Central memory CD8-positive, alpha-beta T cell (primary cell): ENCODE measurements around the gene SPACA9.

Experiments used
- ATAC-seq: fragments of 150-1000 bp; cut with Tn5 transposase; replicated peaks from 2 replicates; pipeline ENCODE4 v1.10.0; 2022; ENCODE audit warnings: mild to moderate bottlenecking, moderate FRiP score, moderate number of reproducible peaks; ENCODE audit not compliant: poor library complexity, severe bottlenecking; ENCODE audit errors: extremely low read depth
- DNase-seq, 2 donors: peaks; one replicate each; pipeline ENCODE4 v3.0.0; 2021; ENCODE audit warnings: low spot score in 2 of 2
- H3K27ac Mint-ChIP-seq: one replicate; pipeline ENCODE4 v1.8.0; 2022; ENCODE audit warnings: low read depth, mild to moderate bottlenecking, moderate library complexity, mixed read lengths
- H3K27me3 Mint-ChIP-seq: one replicate; pipeline ENCODE4 v1.8.0; 2022; ENCODE audit warnings: mixed read lengths
- H3K36me3 Mint-ChIP-seq: one replicate; pipeline ENCODE4 v1.8.0; 2022; ENCODE audit warnings: mild to moderate bottlenecking, moderate library complexity, mixed read lengths; ENCODE audit not compliant: insufficient read depth
- H3K4me1 Mint-ChIP-seq: one replicate; pipeline ENCODE4 v1.8.0; 2022; ENCODE audit warnings: mixed read lengths
- H3K4me3 Mint-ChIP-seq: one replicate; pipeline ENCODE4 v1.8.0; 2022; ENCODE audit warnings: mild to moderate bottlenecking, moderate library complexity, mixed read lengths
- H3K9me3 Mint-ChIP-seq: one replicate; pipeline ENCODE4 v1.8.0; 2022; ENCODE audit warnings: mixed read lengths

Gene SPACA9

DNA sequence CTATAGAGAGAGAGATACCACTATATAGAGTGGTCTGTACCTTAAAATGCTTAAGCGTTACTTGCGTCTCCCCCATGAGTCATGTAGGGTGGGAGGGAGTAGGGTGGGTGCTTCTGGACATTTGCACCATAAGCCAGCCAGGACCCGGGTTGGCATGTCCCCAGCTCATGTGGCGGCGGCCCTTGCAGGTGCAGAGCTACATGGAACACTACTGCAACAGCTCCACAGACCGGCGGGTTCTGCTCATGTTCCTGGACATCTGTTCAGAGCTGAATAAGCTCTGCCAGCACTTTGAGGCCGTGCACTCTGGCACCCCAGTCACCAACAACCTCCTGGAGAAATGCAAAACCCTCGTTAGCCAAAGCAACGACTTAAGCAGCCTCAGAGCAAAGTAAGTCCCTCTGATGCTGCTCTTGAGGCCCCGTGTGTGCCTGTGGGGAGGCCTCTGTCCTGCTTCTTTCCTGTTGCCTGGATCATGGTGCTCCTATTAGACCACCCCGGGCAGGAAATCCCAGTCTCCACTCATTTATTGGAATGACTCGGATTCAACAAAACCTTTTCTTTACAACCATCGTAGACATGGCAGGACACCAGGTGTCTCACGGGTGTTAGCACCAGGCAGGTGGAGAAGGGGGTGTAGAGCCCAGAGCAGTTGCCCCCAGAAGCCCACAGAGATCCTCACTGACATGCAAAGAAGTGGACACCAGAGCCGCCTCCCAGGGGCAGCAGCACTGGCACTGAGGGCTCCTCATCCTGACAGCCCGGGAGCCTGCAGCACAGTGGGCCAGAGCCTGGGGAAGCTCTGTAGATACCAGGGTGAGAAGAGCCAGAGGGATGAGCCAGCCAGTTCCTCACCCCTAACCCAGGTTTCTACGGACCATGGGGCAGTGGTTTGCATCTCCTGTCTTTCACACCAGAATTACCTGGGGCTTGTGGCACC lies 8.8 kb downstream of the SPACA9 start:
- DNase-seq: no peak
- Mint-ChIP-seq H3K4me1 (peaks cover 5% of the 10 kb centered on the region), H3K9me3 (no peaks in the 10 kb centered on the region), H3K4me3 (no peak overlapping the region), H3K27me3 (no peaks in the 10 kb centered on the region), H3K36me3 (no peaks in the 10 kb centered on the region), H3K27ac (no peak overlapping the region)
- no peak for ATAC-seq

DNA sequence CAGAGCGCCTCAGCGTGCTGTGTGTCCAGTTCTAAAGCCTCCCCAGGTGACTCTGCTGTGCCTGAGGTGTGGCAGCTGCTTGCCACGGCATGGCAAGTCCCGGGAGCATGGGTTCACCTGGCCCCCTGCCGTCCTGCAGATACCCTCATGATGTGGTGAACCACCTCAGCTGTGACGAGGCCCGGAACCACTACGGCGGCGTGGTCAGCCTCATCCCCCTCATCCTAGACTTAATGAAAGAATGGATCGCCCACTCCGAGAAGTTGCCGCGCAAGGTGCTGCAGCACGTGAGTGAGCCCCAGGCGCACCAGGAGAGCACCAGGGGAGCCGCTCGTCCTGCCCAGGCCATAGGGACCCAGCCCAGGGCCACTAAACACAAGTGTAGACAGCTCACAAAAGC lies 9.5 kb downstream of the SPACA9 start:
- Mint-ChIP-seq H3K4me1 (peaks cover 5% of the 10 kb centered on the region), H3K36me3 (no peaks in the 10 kb centered on the region), H3K27me3 (no peaks in the 10 kb centered on the region), H3K9me3 (no peaks in the 10 kb centered on the region), H3K4me3 (no peak overlapping the region), H3K27ac (no peak overlapping the region)
- DNase-seq: no peak
- no peak for ATAC-seq

DNA sequence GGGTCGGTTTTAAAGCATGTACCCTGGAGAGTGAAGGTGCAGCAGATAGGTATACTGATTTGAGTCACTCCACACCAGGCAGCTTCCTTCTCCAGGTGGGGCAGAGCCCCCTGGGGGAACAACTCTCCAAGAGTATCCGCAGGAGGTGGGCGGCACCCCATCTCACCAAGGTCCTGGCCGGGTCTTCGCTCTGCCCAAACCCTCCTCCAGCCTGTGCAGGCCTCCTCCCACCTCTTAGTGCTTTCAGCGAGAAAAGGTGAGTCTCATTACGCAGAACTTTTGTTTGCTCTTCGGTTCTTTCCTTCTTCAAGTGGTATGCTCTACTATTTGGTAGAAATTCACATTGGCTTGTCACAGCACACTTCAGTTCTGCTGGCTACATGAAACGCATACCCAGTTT lies 13.7 kb downstream of the SPACA9 start:
- DNase-seq: no peak
- Mint-ChIP-seq H3K36me3 (peaks cover 20% of the 10 kb centered on the region), H3K27me3 (no peaks in the 10 kb centered on the region), H3K9me3 (no peaks in the 10 kb centered on the region), H3K4me1 (peaks cover 5% of the 10 kb centered on the region), H3K4me3 (no peak overlapping the region), H3K27ac (no peak overlapping the region)
- ATAC-seq: no peak

DNA sequence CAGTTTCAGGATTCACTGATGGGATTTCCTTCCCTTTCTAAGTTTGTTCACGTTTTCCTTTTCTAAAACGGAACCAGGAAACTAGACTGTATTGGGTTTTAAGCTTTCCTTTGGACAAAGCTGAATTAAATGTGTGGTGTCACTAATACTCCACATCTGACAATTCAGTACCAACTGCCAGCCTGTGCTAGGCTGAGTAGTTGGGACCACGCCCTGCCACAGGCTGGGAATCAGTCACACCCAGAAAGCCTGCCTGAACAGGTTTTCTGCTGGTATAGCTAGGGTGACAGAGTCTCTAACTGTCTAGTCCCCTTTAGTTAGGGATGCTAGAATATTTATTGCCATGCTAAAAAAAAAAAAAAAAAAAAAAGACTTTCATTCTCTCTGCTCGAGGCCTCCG lies 15.6 kb downstream of the SPACA9 start:
- Mint-ChIP-seq H3K27ac (no peak overlapping the region), H3K9me3 (no peaks in the 10 kb centered on the region), H3K4me3 (no peak overlapping the region), H3K27me3 (no peaks in the 10 kb centered on the region), H3K36me3 (peaks cover 22% of the 10 kb centered on the region), H3K4me1 (no peaks in the 10 kb centered on the region)
- DNase-seq (no peak), ATAC-seq (no peak)

DNA sequence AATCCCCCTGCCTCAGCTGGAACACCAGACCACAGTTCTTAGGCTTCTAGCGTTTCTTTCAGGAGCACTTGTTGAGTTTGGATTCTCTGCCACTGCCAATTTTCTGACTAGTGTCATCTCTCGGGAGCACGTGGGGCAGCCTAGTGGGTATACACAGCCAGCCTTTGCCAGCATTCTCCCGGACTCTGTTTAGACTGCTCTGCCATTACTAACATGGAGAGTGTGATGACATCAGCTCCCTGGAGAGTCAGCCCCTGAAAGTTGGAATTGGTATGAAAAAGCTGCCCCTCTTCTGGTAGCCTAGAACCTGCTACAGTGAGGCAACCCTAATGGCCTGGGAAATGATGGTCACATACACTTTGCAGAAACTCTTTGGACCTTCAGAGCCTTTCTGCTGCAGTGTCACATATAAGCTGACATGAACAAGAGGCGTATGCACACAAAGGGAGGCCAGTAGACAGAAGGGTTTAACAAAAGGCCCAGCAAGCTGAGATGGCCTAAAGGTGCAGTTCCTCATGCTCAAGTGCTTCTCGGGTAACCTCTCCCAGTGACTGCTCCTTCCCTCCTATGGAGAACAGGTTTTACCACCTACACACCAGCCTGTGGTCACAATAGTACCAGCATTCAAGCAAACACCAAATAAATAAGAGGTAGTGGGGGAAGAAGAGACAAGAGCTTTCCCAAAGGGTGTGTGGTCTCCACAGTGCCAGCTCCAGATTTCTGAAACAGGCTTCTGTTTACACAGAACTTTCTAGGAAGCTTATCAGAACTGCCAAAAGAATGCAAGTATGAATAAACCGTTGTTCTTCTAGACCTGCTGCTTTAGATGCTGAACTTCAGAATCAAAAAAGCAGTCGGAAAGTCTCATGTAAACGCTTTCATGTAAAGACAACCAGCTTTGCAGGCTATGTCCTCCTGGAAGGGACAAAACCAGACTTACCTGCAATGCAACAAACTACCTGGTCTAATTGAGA lies 16.5 kb downstream of the SPACA9 start:
- no peaks in the 10 kb centered on the region for H3K27me3 Mint-ChIP-seq
- H3K36me3 Mint-ChIP-seq: peaks cover 25% of the 10 kb centered on the region
- no peak overlapping the region for H3K4me3 Mint-ChIP-seq
- H3K27ac Mint-ChIP-seq: no peak overlapping the region
- H3K4me1 Mint-ChIP-seq: no peaks in the 10 kb centered on the region
- no peak for ATAC-seq
- no peak for DNase-seq
- no peaks in the 10 kb centered on the region for H3K9me3 Mint-ChIP-seq

DNA sequence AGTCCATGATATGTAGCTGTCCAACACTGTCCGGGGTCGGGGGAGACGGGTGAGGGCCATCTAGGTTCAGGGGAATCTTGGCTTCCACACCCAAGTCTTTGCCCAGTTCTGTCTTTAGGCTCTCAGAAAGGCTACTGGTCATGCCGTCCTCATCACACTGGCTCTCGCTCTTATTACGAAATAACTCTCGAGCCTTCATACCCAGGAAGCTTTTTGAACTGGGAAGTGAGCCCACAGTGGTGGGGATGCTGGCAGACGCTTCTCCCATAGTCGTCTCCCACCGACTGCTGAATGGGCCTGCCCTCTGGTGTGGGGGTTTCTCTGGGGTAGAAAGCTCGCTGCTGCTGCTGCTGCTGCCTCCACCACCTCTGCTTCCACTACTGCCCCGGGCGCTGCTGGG lies 17.6 kb downstream of the SPACA9 start:
- Mint-ChIP-seq H3K4me3 (no peak overlapping the region), H3K27me3 (no peaks in the 10 kb centered on the region), H3K4me1 (no peaks in the 10 kb centered on the region), H3K27ac (no peak overlapping the region), H3K36me3 (peaks cover 27% of the 10 kb centered on the region), H3K9me3 (no peaks in the 10 kb centered on the region)
- ATAC-seq (no peak), DNase-seq (no peak)

DNA sequence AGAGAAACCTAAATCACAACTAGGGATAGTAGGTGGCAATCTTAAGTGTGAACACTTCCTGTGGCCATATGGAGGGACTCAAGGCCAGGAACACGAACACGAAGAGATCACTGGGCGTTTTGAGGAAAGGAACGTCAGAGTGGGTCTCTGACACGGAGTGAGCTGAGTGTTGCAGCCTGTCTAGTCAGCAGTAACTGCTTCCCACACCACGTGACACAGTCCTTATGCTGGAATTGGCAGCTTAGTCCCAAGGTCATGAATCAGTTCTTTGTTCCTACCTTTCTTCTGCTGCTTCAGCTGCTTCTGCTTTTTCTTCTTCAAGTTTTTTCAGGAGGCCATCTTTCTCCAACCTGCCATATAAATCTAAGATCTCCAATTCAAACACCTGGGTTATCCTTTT lies 18.2 kb downstream of the SPACA9 start:
- H3K36me3 Mint-ChIP-seq: peaks cover 29% of the 10 kb centered on the region
- DNase-seq: no peak
- ATAC-seq: no peak
- no peaks in the 10 kb centered on the region for H3K9me3 Mint-ChIP-seq
- no peak overlapping the region for H3K27ac Mint-ChIP-seq
- H3K4me1 Mint-ChIP-seq: no peaks in the 10 kb centered on the region
- no peaks in the 10 kb centered on the region for H3K27me3 Mint-ChIP-seq
- H3K4me3 Mint-ChIP-seq: no peak overlapping the region

DNA sequence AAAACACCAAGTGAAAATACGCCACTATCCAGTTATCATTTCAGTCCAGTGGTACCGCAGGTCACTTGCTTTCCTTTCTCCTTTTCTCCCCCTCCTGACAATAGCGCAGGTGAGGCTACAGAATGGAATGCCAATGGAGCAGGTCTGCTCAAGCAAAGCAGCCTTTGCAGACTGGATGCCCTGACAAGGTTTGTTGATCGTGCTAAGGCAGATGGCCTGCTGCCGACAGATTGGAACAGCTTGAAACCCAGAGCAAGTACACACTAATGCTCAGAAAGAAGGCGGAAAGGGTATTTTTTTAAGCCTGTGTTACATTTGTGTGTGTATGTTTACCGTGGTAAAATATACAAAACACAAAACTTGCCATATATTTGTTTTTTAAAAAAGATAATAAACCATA lies 19.4 kb downstream of the SPACA9 start:
- Mint-ChIP-seq H3K36me3 (peaks cover 30% of the 10 kb centered on the region), H3K27me3 (no peaks in the 10 kb centered on the region), H3K4me1 (no peaks in the 10 kb centered on the region), H3K9me3 (no peaks in the 10 kb centered on the region), H3K4me3 (no peak overlapping the region), H3K27ac (no peak overlapping the region)
- ATAC-seq (no peak), DNase-seq (no peak)

DNA sequence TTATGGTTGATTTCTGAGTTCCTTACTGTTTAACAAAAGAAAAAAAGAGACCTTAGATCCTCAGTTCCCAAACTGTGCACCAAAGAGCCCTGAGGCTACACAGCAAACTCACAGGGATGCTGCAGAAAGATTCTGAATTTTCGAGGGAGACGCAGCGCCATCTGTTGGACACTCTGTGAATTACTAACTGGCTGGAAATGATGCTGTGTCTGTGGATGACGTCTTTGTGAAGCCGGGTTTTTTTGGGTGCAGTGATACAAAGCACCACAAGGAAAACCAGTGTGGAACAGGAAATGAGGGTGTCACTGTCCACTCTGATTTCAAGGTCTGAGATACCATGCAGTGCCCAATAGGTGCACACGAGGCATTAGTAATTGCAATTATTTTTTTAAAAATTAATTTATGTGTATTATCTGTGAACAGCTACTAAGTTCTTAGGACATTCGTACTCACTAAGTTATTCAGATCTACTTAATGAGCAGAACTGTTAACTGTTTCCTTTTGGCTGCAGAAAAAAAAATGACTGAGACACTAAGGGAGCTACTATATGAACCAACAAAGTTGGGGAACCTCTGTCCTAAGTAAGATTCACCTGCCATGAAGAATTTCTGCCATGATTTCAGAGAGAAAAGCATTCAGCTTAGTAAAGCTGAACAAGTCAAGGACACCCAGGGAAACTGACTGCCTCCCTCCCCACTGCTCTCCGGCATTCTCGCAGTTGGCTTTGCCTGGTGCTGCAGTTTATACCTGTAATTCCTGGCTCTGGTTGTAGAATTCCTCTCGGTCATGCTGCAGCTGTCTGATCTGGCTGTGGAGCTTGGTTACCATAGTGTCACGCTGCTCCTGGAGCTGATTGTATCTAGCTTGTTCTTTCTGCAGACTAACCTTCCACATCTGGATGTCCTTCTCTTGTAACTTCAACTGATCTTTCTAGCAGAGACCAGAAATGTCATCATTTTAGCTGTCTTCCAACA lies 23.4 kb downstream of the SPACA9 start:
- Mint-ChIP-seq H3K36me3 (peaks cover 15% of the 10 kb centered on the region), H3K27me3 (no peaks in the 10 kb centered on the region), H3K9me3 (no peaks in the 10 kb centered on the region), H3K4me1 (no peaks in the 10 kb centered on the region), H3K4me3 (no peak overlapping the region), H3K27ac (no peak overlapping the region)
- ATAC-seq (peak; percentile 95), DNase-seq (peak; percentile 79 to 80)

DNA sequence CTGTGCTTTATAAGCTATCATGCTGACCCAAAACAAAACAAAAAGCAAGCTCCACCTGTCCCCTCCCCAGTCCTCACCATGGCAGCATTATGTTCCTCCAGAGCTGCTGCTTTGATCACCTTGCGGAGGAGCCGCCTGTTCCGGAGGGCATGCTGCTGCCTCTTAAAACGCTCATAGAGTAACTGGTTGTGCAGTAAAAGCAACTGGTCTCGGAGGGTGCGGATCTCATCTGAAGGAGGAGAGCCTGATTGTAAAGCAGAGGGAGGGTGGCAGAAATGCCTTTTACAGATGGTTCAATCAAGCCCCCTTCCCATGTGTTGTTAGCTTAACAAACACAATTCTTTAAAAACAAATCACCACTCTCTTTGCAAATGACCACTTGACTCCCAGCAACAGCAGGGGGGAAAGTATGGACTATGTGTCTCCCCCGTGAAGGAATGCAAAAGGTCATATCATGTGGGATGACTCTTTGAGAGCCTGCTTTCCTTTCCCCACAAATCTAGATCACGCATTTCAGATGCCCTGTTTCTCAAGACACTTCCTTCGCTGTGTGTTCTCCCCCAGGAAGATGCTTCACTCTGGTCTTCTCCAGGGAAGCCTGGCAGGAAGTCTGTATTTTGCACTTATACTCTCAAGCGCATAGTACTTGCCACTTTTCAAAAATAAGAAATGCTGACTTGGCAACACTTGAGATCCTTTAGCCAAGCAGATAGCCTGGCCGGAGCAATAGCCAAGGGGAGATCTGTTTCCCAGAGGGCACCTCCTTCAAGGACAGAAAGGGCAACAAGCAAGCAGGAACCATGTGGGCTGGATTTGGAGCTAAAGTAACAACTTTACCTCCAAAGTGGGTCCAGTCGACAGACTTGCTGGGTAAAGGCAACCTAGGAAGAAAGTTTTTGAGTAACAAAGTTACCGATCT lies 25.1 kb downstream of the SPACA9 start:
- Mint-ChIP-seq H3K27ac (no peak overlapping the region), H3K9me3 (no peaks in the 10 kb centered on the region), H3K27me3 (no peaks in the 10 kb centered on the region), H3K4me3 (no peak overlapping the region), H3K36me3 (peaks cover 17% of the 10 kb centered on the region), H3K4me1 (peaks cover 6% of the 10 kb centered on the region)
- no peak for DNase-seq
- ATAC-seq: no peak

DNA sequence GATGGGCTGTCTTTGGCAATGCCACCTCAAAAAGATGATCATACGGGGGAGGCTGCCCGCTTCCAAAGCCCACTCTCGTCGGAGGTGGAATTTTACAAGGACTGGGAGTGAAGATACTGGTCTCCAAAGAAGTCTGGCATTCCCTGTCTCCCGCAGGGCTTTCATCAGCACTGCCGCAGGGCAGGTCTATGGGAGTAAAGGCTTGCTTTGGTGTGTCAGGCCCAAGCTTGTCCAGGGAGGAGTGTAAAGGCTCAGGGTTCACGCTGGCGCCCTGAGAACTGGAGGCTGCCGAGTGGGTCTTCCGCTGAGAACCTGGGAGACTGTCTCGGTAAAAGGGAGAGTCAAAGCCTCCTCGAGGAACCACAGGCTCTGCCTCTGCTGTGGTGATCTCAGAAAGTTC lies 27.0 kb downstream of the SPACA9 start:
- Mint-ChIP-seq H3K36me3 (peaks cover 24% of the 10 kb centered on the region), H3K4me1 (peaks cover 9% of the 10 kb centered on the region), H3K9me3 (no peaks in the 10 kb centered on the region), H3K4me3 (no peak overlapping the region), H3K27me3 (no peaks in the 10 kb centered on the region), H3K27ac (no peak overlapping the region)
- ATAC-seq (no peak), DNase-seq (no peak)
